Measurements from ENCODE around the gene PBX4.

PBX4 gene

GRCh38 chr19:19562665-19563347 lies 55.7 kb downstream of the PBX4 start:
- DNase-seq (ENCODE audit: extremely low read depth, low read depth), result no peak
- no peak for TF ChIP-seq CTCF (IDR thresholded peaks at IDR 0.05; ENCODE audit: low read depth, low read length)

GRCh38 chr19:19561946-19562664 lies 56.4 kb downstream of the PBX4 start:
- TF ChIP-seq CTCF (IDR thresholded peaks at IDR 0.05; ENCODE audit: low read depth, low read length), result no peak
- no peak for DNase-seq (ENCODE audit: extremely low read depth, low read depth)

GRCh38 chr19:19559931-19560330 lies 58.6 kb downstream of the PBX4 start:
- DNase-seq (ENCODE audit: extremely low read depth, low read depth), result no peak
- TF ChIP-seq CTCF (IDR thresholded peaks at IDR 0.05; ENCODE audit: low read depth, low read length), result no peak

- DNase-seq (ENCODE audit: extremely low read depth, low read depth), result no peak
- TF ChIP-seq CTCF (IDR thresholded peaks at IDR 0.05; ENCODE audit: low read depth, low read length), result no peak
These were observed 59.9 kb downstream of the PBX4 start for GRCh38 chr19:19558636-19559035.

GRCh38 chr19:19558055-19558454 lies 60.4 kb downstream of the PBX4 start:
- no peak for TF ChIP-seq CTCF (IDR thresholded peaks at IDR 0.05; ENCODE audit: low read depth, low read length)
- DNase-seq (ENCODE audit: extremely low read depth, low read depth), result no peak

- no peak for DNase-seq (ENCODE audit: extremely low read depth, low read depth)
These were observed 64.1 kb downstream of the PBX4 start for GRCh38 chr19:19554074-19555023.

More at GRCh38 chr19:19554074-19555023, 64.1 kb downstream of the PBX4 start:
- TF ChIP-seq CTCF (IDR thresholded peaks at IDR 0.05; ENCODE audit: low read depth, low read length), result peak; percentile 76

All from AG09319 (cell line).